Measurements from ENCODE around the gene DPF3. TPM values are rescaled to one million over a fixed set of nuclear protein-coding genes. Genes with fewer than 3 reads are reported as not detected.
"Not testable (repeated sequence)": the region's sequence is repeated elsewhere in the genome, so short reads cannot be mapped to it uniquely, and the experiment has no call there.

Gene DPF3
- total and polyA plus RNA-seq, 9 of the 15 experiments (the other 6 are each of a cell fraction or from before 2014, with no cell fraction given) = 0.21 to 4.9 (median 1.2) TPM

GRCh38 chr14:72870878-72871277 is 23.0 kb downstream of the DPF3 start:
- FAIRE-seq; CTCF ChIA-PET (ENCODE audit: low intra/inter-chr PET ratio); DNase-seq (ENCODE audit: extremely low read depth in 1 of 4, low spot score in 3 of 4); in situ Hi-C loops (cut with MboI); POLR2A ChIA-PET; H4K20me1 ChIP-seq (replicated peaks; ENCODE audit: control insufficient read depth, insufficient read depth, low read length); H3K27me3 ChIP-seq (ENCODE audit: control insufficient read depth in 2 of 2, insufficient read depth in 2 of 2, low read length in 2 of 2); H3K9me1 ChIP-seq (ENCODE audit: control insufficient read depth, insufficient read depth, low read length); H3K4me2 ChIP-seq (ENCODE audit: insufficient read depth, low read length); H3K9me3 ChIP-seq (replicated peaks; ENCODE audit: control insufficient read depth, insufficient read depth, low read depth, low read length); intact Hi-C loops (cut with micrococcal nuclease); H3K36me3 ChIP-seq (ENCODE audit: control insufficient read depth, insufficient read depth, low read length); ATAC-seq; H2AFZ ChIP-seq (ENCODE audit: low read depth, low read length); H3K79me2 ChIP-seq (ENCODE audit: control insufficient read depth, insufficient read depth, low read length); H3K27ac ChIP-seq (ENCODE audit: extremely low read depth, low read depth, low read length); BruUV-seq (replicated peaks); H3K9ac ChIP-seq (ENCODE audit: insufficient read depth in 1 of 2, low read depth in 2 of 2, low read length in 2 of 2); H3K4me3 ChIP-seq: not testable (repeated sequence)
- WGBS (ENCODE audit: insufficient coverage, low coverage, missing lambda C conversion rate) = 30% methylated on average over 3 of the region's 4 CpGs
- H3K4me1 ChIP-seq (replicated peaks in 1 of 2; ENCODE audit: control insufficient read depth in 2 of 2, insufficient read depth in 2 of 2, low read length in 2 of 2) = peaks cover 4 to 13% of the 10 kb centered on the region in 2 experiments; a peak in 3 of 5 replicates
- TF ChIP-seq ZNF766 (CRISPR knock-in tag; conservative IDR thresholded peaks at IDR 0.05) (peak; percentile 70), ZFP36 (IDR thresholded peaks at IDR 0.05; ENCODE audit: low read depth, low read length, partially characterized antibody) (peak; percentile 52)

- ChIA-PET POLR2A (no interaction called here), CTCF (ENCODE audit: low intra/inter-chr PET ratio) (no interaction called here)
- peaks cover 4 to 13% of the 10 kb centered on the region in 2 experiments; a peak in 3 of 5 replicates for H3K4me1 ChIP-seq (replicated peaks in 1 of 2; ENCODE audit: control insufficient read depth in 2 of 2, insufficient read depth in 2 of 2, low read length in 2 of 2)
- no peaks in the 10 kb centered on the region for H3K27me3 ChIP-seq (ENCODE audit: control insufficient read depth in 2 of 2, insufficient read depth in 2 of 2, low read length in 2 of 2)
- peak overlapping the region; percentile 62 for H3K4me2 ChIP-seq (ENCODE audit: insufficient read depth, low read length)
- DNase-seq (ENCODE audit: extremely low read depth in 1 of 4, low spot score in 3 of 4) (peak; percentile 50 to 74 (median 64)), ATAC-seq (peak; percentile 83), FAIRE-seq (peak; percentile 90)
- intact Hi-C loops (cut with micrococcal nuclease) (no loop called here), in situ Hi-C loops (cut with MboI) (no loop called here)
- 3% methylated on average over 8 of the region's 8 CpGs for WGBS (ENCODE audit: insufficient coverage, low coverage, missing lambda C conversion rate)
- no peaks in the 10 kb centered on the region for H3K9me3 ChIP-seq (replicated peaks; ENCODE audit: control insufficient read depth, insufficient read depth, low read depth, low read length)
- no peaks in the 10 kb centered on the region for H4K20me1 ChIP-seq (replicated peaks; ENCODE audit: control insufficient read depth, insufficient read depth, low read length)
- H3K27ac ChIP-seq (ENCODE audit: extremely low read depth, low read depth, low read length) = no peak overlapping the region; the same call in 2 of the 3 replicates
- H3K36me3 ChIP-seq (ENCODE audit: control insufficient read depth, insufficient read depth, low read length) = no peaks in the 10 kb centered on the region
- peaks cover 2% of the 10 kb centered on the region; the same call in 1 of the 3 replicates for H3K79me2 ChIP-seq (ENCODE audit: control insufficient read depth, insufficient read depth, low read length)
- H3K9ac ChIP-seq (ENCODE audit: insufficient read depth in 1 of 2, low read depth in 2 of 2, low read length in 2 of 2) = peak overlapping the region in 1 of 2 experiments; percentile 20; a peak in 1 of 4 replicates
- no peak overlapping the region for H3K4me3 ChIP-seq
- no peaks in the 10 kb centered on the region for H3K9me1 ChIP-seq (ENCODE audit: control insufficient read depth, insufficient read depth, low read length)
- no TSS peak for BruUV-seq (replicated peaks)
- no peak overlapping the region for H2AFZ ChIP-seq (ENCODE audit: low read depth, low read length)
- TF ChIP-seq ZNF57 (CRISPR knock-in tag; IDR thresholded peaks at IDR 0.05) = no peak
- no peak for TF ChIP-seq POLR3G (IDR thresholded peaks at IDR 0.05; ENCODE audit: extremely low read depth, insufficient read length, insufficient replicate concordance)
- TF ChIP-seq JUND (IDR thresholded peaks at IDR 0.05; ENCODE audit: borderline replicate concordance, low read depth, low read length) = 0 out of 2 replicates have a peak, but pooled peaks have one; percentile 21
- 0 out of 3 replicates have a peak, but pooled peaks have one; percentile 37 for TF ChIP-seq JUND (tag; IDR thresholded peaks at IDR 0.05; ENCODE audit: borderline replicate concordance, low read depth, low read length)
- TF ChIP-seq ZNF143 (CRISPR knock-in tag; IDR thresholded peaks at IDR 0.05) = no peak
- no peak for TF ChIP-seq PHB (CRISPR knock-in tag; IDR thresholded peaks at IDR 0.05)
- TF ChIP-seq ETV1 (tag; conservative IDR thresholded peaks at IDR 0.05; ENCODE audit: low read depth) = no peak
- 0 out of 4 replicates have a peak, but pooled peaks of 1 of the 2 experiments have one; percentile 16 for TF ChIP-seq FOXK2 (conservative IDR thresholded peaks at IDR 0.05 in 1 of 2, IDR thresholded peaks at IDR 0.05 in 1 of 2; ENCODE audit: low read depth in 2 of 2)
- TF ChIP-seq HDAC8 (tag; IDR thresholded peaks at IDR 0.05) = no peak
- peak in 1 of 2 experiments; percentile 67; a peak in 2 of 4 replicates for TF ChIP-seq TBL1XR1 (IDR thresholded peaks at IDR 0.05; ENCODE audit: low read length in 2 of 2)
- TF ChIP-seq PHB2 (IDR thresholded peaks at IDR 0.05; ENCODE audit: low read depth) = no peak
Measured at GRCh38 chr14:72869407-72870329, 24.2 kb downstream of the DPF3 start.

All from K562 (cell line).